DND-41 (cell line): ENCODE results near the gene SPEG.

Experiments used
- CTCF ChIP-seq: IDR thresholded peaks from 2 replicates; pipeline ENCODE4 v1.5.1; 2012; ENCODE audit warnings: borderline replicate concordance, low read length, moderate library complexity, mild to moderate bottlenecking; ENCODE audit not compliant: poor library complexity, severe bottlenecking; ENCODE audit errors: extremely low read depth
- EZH2 ChIP-seq: IDR thresholded peaks from 3 replicates; pipeline ENCODE4 v1.6.1; 2012; ENCODE audit warnings: borderline replicate concordance, low read depth, mild to moderate bottlenecking, moderate library complexity, low read length, inconsistent platforms; ENCODE audit not compliant: severe bottlenecking

DNA sequence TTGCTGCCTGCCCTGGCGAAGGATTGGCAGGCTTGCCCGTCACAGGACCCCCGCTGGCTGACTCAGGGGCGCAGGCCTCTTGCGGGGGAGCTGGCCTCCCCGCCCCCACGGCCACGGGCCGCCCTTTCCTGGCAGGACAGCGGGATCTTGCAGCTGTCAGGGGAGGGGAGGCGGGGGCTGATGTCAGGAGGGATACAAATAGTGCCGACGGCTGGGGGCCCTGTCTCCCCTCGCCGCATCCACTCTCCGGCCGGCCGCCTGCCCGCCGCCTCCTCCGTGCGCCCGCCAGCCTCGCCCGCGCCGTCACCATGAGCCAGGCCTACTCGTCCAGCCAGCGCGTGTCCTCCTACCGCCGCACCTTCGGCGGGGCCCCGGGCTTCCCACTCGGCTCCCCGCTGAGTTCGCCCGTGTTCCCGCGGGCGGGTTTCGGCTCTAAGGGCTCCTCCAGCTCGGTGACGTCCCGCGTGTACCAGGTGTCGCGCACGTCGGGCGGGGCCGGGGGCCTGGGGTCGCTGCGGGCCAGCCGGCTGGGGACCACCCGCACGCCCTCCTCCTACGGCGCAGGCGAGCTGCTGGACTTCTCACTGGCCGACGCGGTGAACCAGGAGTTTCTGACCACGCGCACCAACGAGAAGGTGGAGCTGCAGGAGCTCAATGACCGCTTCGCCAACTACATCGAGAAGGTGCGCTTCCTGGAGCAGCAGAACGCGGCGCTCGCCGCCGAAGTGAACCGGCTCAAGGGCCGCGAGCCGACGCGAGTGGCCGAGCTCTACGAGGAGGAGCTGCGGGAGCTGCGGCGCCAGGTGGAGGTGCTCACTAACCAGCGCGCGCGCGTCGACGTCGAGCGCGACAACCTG lies 16.3 kb upstream of the SPEG start, which contains the start of gene DES:
- TF ChIP-seq CTCF (no peak), EZH2 (no peak)
